ENCODE results near the gene GRHL1. TPM values are rescaled to one million over a fixed set of nuclear protein-coding genes. Genes with fewer than 3 reads are reported as not detected.

Gene GRHL1
- total RNA-seq, 3 donors from 2014 or later = 0.41 to 2.0 (median 1.9) TPM

DNA sequence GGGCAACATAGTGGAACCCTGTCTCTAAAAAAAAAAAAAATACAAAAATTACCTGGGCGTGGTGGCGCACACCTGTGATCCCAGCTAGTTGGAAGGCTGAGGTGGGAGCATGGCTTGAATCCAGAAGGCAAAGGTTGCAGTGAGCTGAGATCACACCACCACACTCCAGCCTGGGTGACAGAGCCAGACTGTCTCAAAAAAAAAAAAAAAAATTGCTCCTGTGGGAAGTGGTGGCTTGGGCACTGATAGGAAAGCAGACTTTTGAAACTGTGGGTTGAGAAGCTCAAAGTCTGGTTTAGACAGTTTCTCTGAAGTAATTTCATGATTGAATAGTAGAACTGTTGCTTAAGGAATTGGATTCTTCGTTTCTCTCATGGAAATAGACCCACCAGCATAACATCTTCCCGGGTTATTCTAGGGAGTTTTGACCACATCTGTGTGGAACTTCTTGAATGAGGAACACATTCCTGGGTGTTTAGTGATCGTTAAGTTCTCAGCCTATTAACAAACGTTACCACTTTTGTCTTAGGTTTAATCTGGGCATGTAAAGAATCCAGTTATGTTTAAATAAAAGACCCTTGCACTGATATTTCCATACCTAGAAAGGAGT, 33.5 kb downstream of the GRHL1 start:
- Histone ChIP-seq H3K4me1 (ENCODE audit: low read depth) (peaks cover 8% of the 10 kb centered on the region), H3K4me3 (no peak overlapping the region), H3K36me3 (ENCODE audit: low read depth) (no peaks in the 10 kb centered on the region), H3K9me3 (no peaks in the 10 kb centered on the region)
- intact Hi-C loops (cut with DNase I, micrococcal nuclease) = loop anchor here (5.0 to 10.0 kb wide), 2 partner anchors 60 to 62 kb away; partner anchors contain the start of gene KLF11 (in 1 of the 2)
- peak in 1 of 3 donors; percentile 31 for DNase-seq
- ATAC-seq = peak; percentile 75
- TF ChIP-seq, protein P1, sequence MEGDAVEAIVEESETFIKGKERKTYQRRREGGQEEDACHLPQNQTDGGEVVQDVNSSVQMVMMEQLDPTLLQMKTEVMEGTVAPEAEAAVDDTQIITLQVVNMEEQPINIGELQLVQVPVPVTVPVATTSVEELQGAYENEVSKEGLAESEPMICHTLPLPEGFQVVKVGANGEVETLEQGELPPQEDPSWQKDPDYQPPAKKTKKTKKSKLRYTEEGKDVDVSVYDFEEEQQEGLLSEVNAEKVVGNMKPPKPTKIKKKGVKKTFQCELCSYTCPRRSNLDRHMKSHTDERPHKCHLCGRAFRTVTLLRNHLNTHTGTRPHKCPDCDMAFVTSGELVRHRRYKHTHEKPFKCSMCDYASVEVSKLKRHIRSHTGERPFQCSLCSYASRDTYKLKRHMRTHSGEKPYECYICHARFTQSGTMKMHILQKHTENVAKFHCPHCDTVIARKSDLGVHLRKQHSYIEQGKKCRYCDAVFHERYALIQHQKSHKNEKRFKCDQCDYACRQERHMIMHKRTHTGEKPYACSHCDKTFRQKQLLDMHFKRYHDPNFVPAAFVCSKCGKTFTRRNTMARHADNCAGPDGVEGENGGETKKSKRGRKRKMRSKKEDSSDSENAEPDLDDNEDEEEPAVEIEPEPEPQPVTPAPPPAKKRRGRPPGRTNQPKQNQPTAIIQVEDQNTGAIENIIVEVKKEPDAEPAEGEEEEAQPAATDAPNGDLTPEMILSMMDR (IDR thresholded peaks at IDR 0.05) = no peak

DNA sequence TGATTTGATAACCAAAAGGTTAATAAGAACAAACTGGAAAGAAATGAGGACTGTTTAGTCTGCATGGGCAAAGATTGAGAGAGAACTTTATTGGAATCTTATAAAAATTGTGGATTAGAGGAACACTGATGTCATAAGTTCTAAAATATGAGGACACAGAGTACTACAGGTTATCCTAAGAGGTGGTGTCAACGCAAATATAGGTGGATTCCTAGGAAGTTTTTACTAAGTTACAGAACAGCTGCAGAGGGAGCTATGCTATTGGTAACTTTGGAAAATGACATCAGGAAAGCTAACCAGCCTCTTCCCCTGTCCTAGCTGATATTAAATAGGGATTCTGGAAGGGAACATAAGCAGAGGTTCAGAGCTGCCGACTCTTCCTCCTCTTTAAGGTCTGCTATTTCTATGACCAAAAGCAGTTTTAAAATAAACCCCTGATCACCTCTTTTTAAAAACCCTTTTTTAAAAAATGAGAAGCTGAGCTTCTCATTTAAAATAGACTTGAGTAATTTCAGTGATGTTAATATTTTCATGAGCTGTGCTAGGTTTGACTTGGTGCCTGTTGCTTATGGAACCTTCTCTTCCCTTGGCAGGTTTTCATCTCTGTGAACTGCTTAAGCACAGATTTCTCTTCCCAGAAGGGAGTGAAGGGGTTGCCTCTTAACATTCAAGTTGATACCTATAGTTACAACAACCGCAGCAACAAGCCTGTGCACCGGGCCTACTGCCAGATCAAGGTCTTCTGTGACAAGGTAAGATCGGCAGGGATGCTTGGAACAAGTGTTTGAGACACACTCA, 34.2 kb downstream of the GRHL1 start:
- H3K4me3 ChIP-seq = no peak overlapping the region
- no peaks in the 10 kb centered on the region for H3K9me3 ChIP-seq
- ATAC-seq (no peak), DNase-seq (no peak)
- peaks cover 8% of the 10 kb centered on the region for H3K4me1 ChIP-seq (ENCODE audit: low read depth)
- TF ChIP-seq, protein P1 (IDR thresholded peaks at IDR 0.05) = no peak
- intact Hi-C loops (cut with DNase I, micrococcal nuclease) = loop anchor here in 1 of 2 donors (10.0 kb wide), 1 partner anchor 59 kb away; the partner anchor contains the start of gene KLF11
- no peaks in the 10 kb centered on the region for H3K36me3 ChIP-seq (ENCODE audit: low read depth)

DNA sequence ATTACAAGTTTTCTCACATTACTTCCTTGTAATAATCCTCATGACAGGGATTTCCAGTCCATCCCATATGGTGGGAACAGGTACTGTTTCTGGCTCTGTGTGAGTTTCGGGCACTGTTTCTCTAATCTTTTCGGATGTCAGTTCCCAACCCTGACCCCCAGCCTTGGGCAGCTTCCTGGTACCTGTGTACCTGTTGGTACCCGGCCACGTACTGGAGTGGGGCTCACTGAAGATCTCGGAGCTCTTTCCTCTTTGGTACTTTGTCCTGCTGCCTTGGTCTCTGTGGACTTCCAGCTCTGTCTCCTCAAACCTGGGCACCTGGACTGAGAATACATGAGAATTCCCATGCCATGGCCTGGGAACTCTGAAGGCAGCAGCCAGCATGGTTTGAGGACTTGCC, 36.8 kb downstream of the GRHL1 start:
- TF ChIP-seq, protein P1 (IDR thresholded peaks at IDR 0.05) = no peak
- no peak for ATAC-seq
- Histone ChIP-seq H3K36me3 (ENCODE audit: low read depth) (no peaks in the 10 kb centered on the region), H3K4me1 (ENCODE audit: low read depth) (peaks cover 8% of the 10 kb centered on the region), H3K4me3 (no peak overlapping the region), H3K9me3 (no peaks in the 10 kb centered on the region)
- intact Hi-C loops (cut with DNase I, micrococcal nuclease) = loop anchor here in 1 of 2 donors (10.0 kb wide), 1 partner anchor 56 kb away; the partner anchor contains the start of gene KLF11
- DNase-seq = no peak

DNA sequence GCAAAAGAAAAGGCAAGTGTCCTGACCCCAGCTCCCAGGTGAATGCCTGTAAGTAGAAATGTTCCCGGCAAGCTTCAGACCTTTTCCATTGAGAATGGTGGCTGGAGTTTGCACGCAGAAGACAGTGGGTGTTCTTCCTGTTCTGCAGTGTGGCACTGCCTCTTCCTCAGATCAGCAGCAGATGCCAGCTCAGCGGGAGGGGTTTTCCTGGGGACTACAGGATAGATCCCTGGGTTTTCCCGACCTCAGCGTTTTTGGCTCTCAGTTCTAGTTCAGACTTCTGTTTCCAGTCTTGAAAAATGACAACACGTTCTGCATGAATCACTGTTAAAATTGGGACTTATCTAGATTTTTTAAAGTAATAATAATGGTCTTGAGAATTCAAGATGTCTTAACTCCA, 39.2 kb downstream of the GRHL1 start:
- peak in 1 of 3 donors; percentile 59 for DNase-seq
- TF ChIP-seq, protein P1 (IDR thresholded peaks at IDR 0.05) = no peak
- Histone ChIP-seq H3K4me1 (ENCODE audit: low read depth) (no peaks in the 10 kb centered on the region), H3K36me3 (ENCODE audit: low read depth) (no peaks in the 10 kb centered on the region), H3K4me3 (no peak overlapping the region), H3K9me3 (no peaks in the 10 kb centered on the region)
- intact Hi-C loops (cut with DNase I, micrococcal nuclease) = no loop called here
- no peak for ATAC-seq

DNA sequence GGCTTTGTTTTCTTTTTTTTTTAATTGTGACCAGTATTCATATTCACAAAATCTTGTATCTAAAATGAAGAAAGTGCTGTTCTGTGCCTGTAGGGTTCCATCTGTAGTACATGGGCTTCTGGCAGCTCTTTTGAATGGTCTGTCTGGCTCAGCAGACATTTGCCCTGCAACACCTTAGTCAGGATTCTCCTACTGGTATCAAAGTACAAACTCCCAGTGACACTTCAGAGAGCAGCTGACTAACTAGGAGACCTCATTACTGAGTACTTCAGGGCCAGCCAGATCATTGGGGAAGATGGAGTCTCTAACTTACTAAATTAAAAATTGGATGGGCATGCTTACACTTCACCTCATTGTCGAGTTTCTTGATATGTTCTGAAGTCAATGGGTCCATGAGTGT, 39.7 kb downstream of the GRHL1 start:
- no peak overlapping the region for H3K4me3 ChIP-seq
- H3K4me1 ChIP-seq (ENCODE audit: low read depth) = no peaks in the 10 kb centered on the region
- ATAC-seq (peak; percentile 42), DNase-seq (no peak)
- TF ChIP-seq, protein P1 (IDR thresholded peaks at IDR 0.05) = no peak
- H3K36me3 ChIP-seq (ENCODE audit: low read depth) = no peaks in the 10 kb centered on the region
- intact Hi-C loops (cut with DNase I, micrococcal nuclease) = no loop called here
- no peaks in the 10 kb centered on the region for H3K9me3 ChIP-seq

Data from mucosa of descending colon (tissue), 3 donors.